OCI-LY3 (cell line): ENCODE results near the gene RIPPLY2.
"Not testable (repeated sequence)": the region's sequence is repeated elsewhere in the genome, so short reads cannot be mapped to it uniquely, and the experiment has no call there.

ENCODE experiments used
- H2AFZ ChIP-seq: fragments of 200-600, 300-600 bp; shearing (Covaris generic); 2 replicates; pipeline ENCODE4 v1.6.0; 2014; ENCODE audit warnings: antibody characterized with exemption, low read depth, low read length
- H3K27ac ChIP-seq: fragments of 200-600, 300-600 bp; sonication (generic); 2 replicates; pipeline ENCODE4 v1.5.1; 2014; ENCODE audit warnings: mild to moderate bottlenecking, low read length, moderate library complexity, mixed read lengths
- H3K27me3 ChIP-seq: fragments of 200-600, 300-600 bp; sonication (generic); 2 replicates; pipeline ENCODE4 v1.6.1; 2014; ENCODE audit warnings: low read depth, low read length, mixed read lengths
- H3K36me3 ChIP-seq: fragments of 200-600, 300-600 bp; sonication (generic); replicated peaks from 2 replicates; pipeline ENCODE3; 2014; ENCODE audit warnings: low read depth, low read length, mixed read lengths
- H3K4me1 ChIP-seq: fragments of 300-600, 200-600 bp; sonication (generic); 2 replicates; pipeline ENCODE4 v1.6.1; 2014; ENCODE audit warnings: low read length, mixed read lengths
- H3K4me2 ChIP-seq: fragments of 200-600, 300-600 bp; sonication (generic); 2 replicates; pipeline ENCODE4 v1.6.1; 2014; ENCODE audit warnings: low read length, mixed read lengths
- H3K4me3 ChIP-seq: fragments of 300-600, 200-600 bp; sonication (generic); 2 replicates; pipeline ENCODE4 v1.5.1; 2014; ENCODE audit warnings: antibody characterized with exemption, mild to moderate bottlenecking, low read length, moderate library complexity
- H3K79me2 ChIP-seq: fragments of 300-600, 200-600 bp; shearing (Covaris generic); 2 replicates; pipeline ENCODE4 v1.6.1; 2014; ENCODE audit warnings: mild to moderate bottlenecking, low read length, mixed read lengths
- H3K9ac ChIP-seq: fragments of 300-600, 200-600 bp; shearing (Covaris generic); 2 replicates; pipeline ENCODE4 v1.6.0; 2014; ENCODE audit warnings: mild to moderate bottlenecking, low read length, moderate library complexity
- H3K9me3 ChIP-seq: fragments of 200-600, 300-600 bp; shearing (Covaris generic); 2 replicates; pipeline ENCODE4 v1.6.1; 2014; ENCODE audit warnings: low read length, mixed read lengths; ENCODE audit not compliant: insufficient read depth
- H4K20me1 ChIP-seq: fragments of 200-600, 300-600 bp; sonication (generic); 2 replicates; pipeline ENCODE4 v1.6.1; 2016; ENCODE audit warnings: low read length, mixed read lengths; ENCODE audit not compliant: insufficient read depth
- EZH2phosphoT487 ChIP-seq: fragments of 200-600 bp; shearing (Covaris generic); IDR thresholded peaks from 2 replicates; pipeline ENCODE4 v1.6.1; 2018; ENCODE audit warnings: antibody characterized with exemption, mixed run types, low read depth
- TF ChIP-seq, protein P1 (sequence below): fragments of 200-600, 300-600 bp; sonication (generic); IDR thresholded peaks from 2 replicates; pipeline ENCODE4 v1.5.1; 2014; ENCODE audit warnings: antibody characterized with exemption, low read length, low read depth

The RIPPLY2 gene, protein sequence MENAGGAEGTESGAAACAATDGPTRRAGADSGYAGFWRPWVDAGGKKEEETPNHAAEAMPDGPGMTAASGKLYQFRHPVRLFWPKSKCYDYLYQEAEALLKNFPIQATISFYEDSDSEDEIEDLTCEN

DNA sequence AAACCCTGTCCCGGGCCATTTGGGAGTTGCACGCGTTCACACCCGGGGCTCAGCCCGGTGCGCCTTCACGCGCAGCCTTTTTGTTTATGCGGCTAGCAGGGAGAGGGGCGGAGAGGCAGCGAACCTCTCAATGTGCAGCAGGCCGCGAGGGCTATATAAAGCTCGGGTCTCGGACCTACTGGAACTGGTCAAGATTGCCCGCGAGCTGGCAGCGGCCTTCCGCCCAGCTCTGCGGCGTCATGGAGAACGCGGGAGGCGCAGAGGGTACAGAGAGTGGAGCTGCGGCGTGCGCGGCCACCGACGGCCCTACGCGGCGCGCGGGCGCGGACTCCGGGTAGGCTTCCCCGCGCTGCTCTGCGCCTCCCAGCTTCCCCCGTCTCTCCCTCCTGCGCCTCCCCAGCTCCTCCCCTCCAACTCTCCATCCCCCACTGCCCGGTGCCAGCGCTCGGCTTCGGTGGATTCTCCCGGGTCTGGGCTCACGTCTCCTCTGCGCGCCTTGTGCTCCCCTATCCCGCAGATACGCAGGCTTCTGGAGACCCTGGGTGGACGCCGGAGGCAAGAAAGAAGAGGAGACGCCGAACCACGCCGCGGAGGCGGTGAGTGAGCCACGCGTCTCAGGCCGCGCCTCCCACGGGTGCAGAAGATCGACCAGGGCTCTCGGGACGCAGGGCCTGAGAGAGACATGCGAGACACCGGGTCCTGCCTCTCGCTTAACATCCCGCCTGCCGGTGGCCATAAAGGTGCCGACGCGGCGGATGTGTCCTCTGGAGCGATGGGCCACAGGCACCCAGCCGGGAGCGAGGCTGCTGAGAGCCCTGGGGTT is at the start of gene RIPPLY2:
Gene RIPPLY2 (plus strand): TSS at position 183 of the 823 bp plus-strand sequence. CDS start 57 bp downstream, at position 240.
- no peak for TF ChIP-seq EZH2phosphoT487
- TF ChIP-seq, protein P1, sequence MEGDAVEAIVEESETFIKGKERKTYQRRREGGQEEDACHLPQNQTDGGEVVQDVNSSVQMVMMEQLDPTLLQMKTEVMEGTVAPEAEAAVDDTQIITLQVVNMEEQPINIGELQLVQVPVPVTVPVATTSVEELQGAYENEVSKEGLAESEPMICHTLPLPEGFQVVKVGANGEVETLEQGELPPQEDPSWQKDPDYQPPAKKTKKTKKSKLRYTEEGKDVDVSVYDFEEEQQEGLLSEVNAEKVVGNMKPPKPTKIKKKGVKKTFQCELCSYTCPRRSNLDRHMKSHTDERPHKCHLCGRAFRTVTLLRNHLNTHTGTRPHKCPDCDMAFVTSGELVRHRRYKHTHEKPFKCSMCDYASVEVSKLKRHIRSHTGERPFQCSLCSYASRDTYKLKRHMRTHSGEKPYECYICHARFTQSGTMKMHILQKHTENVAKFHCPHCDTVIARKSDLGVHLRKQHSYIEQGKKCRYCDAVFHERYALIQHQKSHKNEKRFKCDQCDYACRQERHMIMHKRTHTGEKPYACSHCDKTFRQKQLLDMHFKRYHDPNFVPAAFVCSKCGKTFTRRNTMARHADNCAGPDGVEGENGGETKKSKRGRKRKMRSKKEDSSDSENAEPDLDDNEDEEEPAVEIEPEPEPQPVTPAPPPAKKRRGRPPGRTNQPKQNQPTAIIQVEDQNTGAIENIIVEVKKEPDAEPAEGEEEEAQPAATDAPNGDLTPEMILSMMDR = no peak
- Histone ChIP-seq H3K9me3 (no peaks in the 10 kb centered on the region), H3K27ac (no peak within 1 kb of the TSS), H3K36me3 (no peaks in the 10 kb centered on the region), H3K4me1 (peaks cover 10% of the 10 kb centered on the region), H3K9ac (no peak within 1 kb of the TSS), H3K4me2 (no peak within 1 kb of the TSS), H4K20me1 (no peaks in the 10 kb centered on the region), H2AFZ (no peak within 1 kb of the TSS), H3K79me2 (no peaks in the 10 kb centered on the region), H3K4me3 (no peak within 1 kb of the TSS), H3K27me3 (no peaks in the 10 kb centered on the region)

DNA sequence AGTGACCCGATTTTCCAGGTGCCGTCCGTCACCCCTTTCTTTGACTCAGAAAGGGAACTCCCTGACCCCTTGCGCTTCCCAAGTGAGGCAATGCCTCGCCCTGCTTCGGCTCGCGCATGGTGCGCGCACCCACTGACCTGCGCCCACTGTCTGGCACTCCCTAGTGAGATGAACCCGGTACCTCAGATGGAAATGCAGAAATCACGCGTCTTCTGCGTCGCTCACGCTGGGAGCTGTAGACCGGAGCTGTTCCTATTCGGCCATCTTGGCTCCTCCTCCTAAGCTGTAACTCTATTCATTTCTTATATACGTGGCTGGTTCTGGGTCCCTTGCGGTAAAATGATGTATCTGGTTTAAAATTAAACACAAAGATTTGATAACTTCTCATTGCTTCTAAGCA is 49.7 kb upstream of the RIPPLY2 start:
- not testable (repeated sequence) for H3K9me3 ChIP-seq, H3K9ac ChIP-seq, H3K4me2 ChIP-seq, H3K79me2 ChIP-seq, H4K20me1 ChIP-seq, H3K27me3 ChIP-seq, H3K36me3 ChIP-seq, H3K27ac ChIP-seq, H2AFZ ChIP-seq, H3K4me1 ChIP-seq, H3K4me3 ChIP-seq

- no peak overlapping the region for H3K9ac ChIP-seq
- no peaks in the 10 kb centered on the region for H3K9me3 ChIP-seq
- H3K4me1 ChIP-seq = no peaks in the 10 kb centered on the region
- H4K20me1 ChIP-seq = no peaks in the 10 kb centered on the region
- no peak for TF ChIP-seq EZH2phosphoT487
- TF ChIP-seq, protein P1 = peak; percentile 44
- no peak overlapping the region for H3K4me2 ChIP-seq
- H3K4me3 ChIP-seq = no peak overlapping the region
- H3K27me3 ChIP-seq = no peaks in the 10 kb centered on the region
- no peak overlapping the region for H3K27ac ChIP-seq
- H2AFZ ChIP-seq = no peak overlapping the region
- H3K36me3 ChIP-seq = no peaks in the 10 kb centered on the region
- no peaks in the 10 kb centered on the region for H3K79me2 ChIP-seq
These were observed 48.3 kb upstream of the RIPPLY2 start for GRCh38 chr6:83804886-83805285.

DNA sequence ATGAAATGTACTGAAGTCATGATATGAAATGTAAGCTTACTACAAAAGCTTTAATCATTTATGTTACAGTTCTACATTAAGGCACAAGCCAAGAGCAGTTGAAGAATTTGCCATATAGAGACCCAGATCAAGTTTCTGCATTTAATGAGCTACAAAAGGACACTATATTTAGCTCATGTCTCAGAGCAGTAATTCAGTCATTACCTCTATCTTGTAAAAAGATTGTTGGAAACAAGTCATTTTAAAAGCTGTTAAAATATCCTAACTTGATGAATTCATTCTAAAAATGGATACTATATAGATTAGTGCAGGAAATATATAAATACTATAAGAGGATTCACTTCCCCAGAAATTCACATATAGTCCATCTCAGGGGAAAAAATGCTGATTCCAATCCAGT is 45.2 kb upstream of the RIPPLY2 start:
- Histone ChIP-seq H3K79me2 (no peaks in the 10 kb centered on the region), H3K4me1 (no peaks in the 10 kb centered on the region), H3K36me3 (no peaks in the 10 kb centered on the region), H3K4me2 (no peak overlapping the region), H3K27ac (no peak overlapping the region), H3K27me3 (no peaks in the 10 kb centered on the region), H4K20me1 (no peaks in the 10 kb centered on the region), H3K9ac (no peak overlapping the region), H3K9me3 (no peaks in the 10 kb centered on the region), H2AFZ (no peak overlapping the region), H3K4me3 (no peak overlapping the region)
- no peak for TF ChIP-seq EZH2phosphoT487

DNA sequence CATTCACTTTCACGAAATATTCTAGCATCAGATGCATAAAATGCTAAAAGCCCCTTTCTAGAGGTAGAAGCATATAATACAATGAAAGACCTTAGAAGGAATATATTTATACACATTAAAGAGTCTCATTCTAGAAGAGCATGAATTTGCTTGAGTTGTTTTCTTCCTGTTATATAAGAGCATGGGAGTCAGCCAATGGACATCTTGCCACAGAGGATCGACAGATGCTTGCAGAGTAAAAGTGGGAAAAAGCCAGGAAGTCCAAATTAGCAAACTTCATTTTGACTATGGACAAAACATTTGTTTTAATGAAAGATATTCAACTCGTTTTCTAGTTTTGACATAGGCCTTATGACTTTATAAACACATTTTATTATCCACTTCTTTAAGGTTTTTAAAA is 44.2 kb upstream of the RIPPLY2 start:
- no peak overlapping the region for H3K27ac ChIP-seq
- TF ChIP-seq, protein P1 = no peak
- TF ChIP-seq EZH2phosphoT487 = no peak
- no peaks in the 10 kb centered on the region for H3K79me2 ChIP-seq
- no peaks in the 10 kb centered on the region for H4K20me1 ChIP-seq
- no peak overlapping the region for H3K4me2 ChIP-seq
- no peaks in the 10 kb centered on the region for H3K4me1 ChIP-seq
- no peak overlapping the region for H2AFZ ChIP-seq
- H3K4me3 ChIP-seq = no peak overlapping the region
- H3K9ac ChIP-seq = no peak overlapping the region
- no peaks in the 10 kb centered on the region for H3K36me3 ChIP-seq
- H3K9me3 ChIP-seq = no peaks in the 10 kb centered on the region
- no peaks in the 10 kb centered on the region for H3K27me3 ChIP-seq
